ENCODE data around the gene HEYL. TPM values are rescaled to one million over a fixed set of nuclear protein-coding genes. Genes with fewer than 3 reads are reported as not detected.

Gene HEYL
- total RNA-seq, 1 donor from 2014 or later = not detected

DNA sequence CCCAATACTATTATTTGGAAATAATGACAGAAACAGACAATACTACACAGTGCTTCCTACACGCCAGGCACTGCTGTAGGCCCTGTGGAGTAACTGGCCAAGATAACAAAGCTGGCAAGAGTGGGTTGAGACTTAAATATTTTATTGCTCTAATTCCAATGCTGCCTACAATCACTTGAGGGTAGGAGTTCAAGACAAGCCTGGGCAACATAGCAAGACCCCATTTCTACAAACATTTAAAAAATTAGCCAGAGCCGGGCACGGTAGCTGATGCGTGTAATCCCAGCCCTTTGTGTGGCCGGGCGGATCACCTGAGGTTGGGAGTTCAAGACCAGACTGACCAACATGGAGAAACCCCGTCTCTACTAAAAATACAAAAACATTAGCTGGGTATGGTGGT is 53.5 kb downstream of the HEYL start:
- DNase-seq (ENCODE audit: low read depth) (no peak), FAIRE-seq (no peak)
- H3K27me3 ChIP-seq (ENCODE audit: control insufficient read depth, insufficient read depth, low read length) = peaks cover 2% of the 10 kb centered on the region
- H3K4me3 ChIP-seq (ENCODE audit: low read depth, low read length) = no peak overlapping the region
- H3K36me3 ChIP-seq (ENCODE audit: control insufficient read depth, insufficient read depth, low read length) = no peaks in the 10 kb centered on the region
- TF ChIP-seq, protein P1, sequence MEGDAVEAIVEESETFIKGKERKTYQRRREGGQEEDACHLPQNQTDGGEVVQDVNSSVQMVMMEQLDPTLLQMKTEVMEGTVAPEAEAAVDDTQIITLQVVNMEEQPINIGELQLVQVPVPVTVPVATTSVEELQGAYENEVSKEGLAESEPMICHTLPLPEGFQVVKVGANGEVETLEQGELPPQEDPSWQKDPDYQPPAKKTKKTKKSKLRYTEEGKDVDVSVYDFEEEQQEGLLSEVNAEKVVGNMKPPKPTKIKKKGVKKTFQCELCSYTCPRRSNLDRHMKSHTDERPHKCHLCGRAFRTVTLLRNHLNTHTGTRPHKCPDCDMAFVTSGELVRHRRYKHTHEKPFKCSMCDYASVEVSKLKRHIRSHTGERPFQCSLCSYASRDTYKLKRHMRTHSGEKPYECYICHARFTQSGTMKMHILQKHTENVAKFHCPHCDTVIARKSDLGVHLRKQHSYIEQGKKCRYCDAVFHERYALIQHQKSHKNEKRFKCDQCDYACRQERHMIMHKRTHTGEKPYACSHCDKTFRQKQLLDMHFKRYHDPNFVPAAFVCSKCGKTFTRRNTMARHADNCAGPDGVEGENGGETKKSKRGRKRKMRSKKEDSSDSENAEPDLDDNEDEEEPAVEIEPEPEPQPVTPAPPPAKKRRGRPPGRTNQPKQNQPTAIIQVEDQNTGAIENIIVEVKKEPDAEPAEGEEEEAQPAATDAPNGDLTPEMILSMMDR (IDR thresholded peaks at IDR 0.05; ENCODE audit: insufficient read depth, low read length, severe bottlenecking) = no peak

- H3K4me3 ChIP-seq (ENCODE audit: low read depth, low read length) = peak overlapping the region; percentile 83
- TF ChIP-seq, protein P1 (IDR thresholded peaks at IDR 0.05; ENCODE audit: insufficient read depth, low read length, severe bottlenecking) = no peak
- DNase-seq (ENCODE audit: low read depth) (no peak), FAIRE-seq (no peak)
- no peaks in the 10 kb centered on the region for H3K27me3 ChIP-seq (ENCODE audit: control insufficient read depth, insufficient read depth, low read length)
- peaks cover 12% of the 10 kb centered on the region for H3K36me3 ChIP-seq (ENCODE audit: control insufficient read depth, insufficient read depth, low read length)
Measured at GRCh38 chr1:39576016-39576657, 63.3 kb downstream of the HEYL start.

DNA sequence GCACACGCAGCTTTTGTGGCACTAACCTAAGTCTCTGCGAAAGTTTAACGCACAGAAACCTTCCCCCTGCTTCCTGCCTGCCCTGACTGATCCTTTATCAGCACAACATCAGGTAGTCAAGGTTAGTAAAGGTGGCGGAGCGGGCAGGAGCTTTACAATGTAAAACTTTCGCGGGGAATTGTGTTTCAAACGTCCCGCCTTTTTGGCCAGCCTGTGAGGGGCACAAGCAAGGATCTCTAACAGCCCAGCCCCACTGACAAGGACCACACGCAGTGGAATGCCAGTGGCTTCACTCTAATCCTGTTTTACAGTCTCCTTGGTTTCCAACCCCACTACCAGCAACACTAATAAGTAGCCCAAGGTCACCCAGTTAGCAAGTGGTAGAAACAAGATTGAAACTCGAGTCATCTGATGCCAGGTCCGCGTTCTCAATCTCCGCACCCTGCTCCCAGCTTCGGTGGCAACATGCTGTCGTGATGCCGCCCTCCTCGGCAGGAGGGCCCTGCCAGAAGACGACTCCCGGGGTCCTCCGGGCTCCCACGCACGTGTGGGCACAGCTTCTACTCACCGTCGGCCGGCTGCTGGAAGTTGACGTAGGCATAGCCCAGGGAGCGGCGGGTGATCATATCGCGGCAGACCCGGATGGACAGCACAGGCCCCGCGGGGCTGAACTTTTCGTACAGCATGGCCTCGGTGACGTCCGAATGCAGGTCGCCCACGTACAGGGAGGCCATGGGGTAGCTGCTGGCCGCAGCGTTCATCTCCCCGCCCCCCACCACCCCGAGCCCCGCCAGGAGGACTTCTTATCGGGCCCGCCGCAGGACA is 64.0 kb downstream of the HEYL start:
- Histone ChIP-seq H3K4me3 (ENCODE audit: low read depth, low read length) (peak overlapping the region; percentile 83), H3K27me3 (ENCODE audit: control insufficient read depth, insufficient read depth, low read length) (no peaks in the 10 kb centered on the region), H3K36me3 (ENCODE audit: control insufficient read depth, insufficient read depth, low read length) (peaks cover 19% of the 10 kb centered on the region)
- TF ChIP-seq, protein P1 (IDR thresholded peaks at IDR 0.05; ENCODE audit: insufficient read depth, low read length, severe bottlenecking) = no peak
- DNase-seq (ENCODE audit: low read depth) = no peak
- FAIRE-seq = no peak

DNA sequence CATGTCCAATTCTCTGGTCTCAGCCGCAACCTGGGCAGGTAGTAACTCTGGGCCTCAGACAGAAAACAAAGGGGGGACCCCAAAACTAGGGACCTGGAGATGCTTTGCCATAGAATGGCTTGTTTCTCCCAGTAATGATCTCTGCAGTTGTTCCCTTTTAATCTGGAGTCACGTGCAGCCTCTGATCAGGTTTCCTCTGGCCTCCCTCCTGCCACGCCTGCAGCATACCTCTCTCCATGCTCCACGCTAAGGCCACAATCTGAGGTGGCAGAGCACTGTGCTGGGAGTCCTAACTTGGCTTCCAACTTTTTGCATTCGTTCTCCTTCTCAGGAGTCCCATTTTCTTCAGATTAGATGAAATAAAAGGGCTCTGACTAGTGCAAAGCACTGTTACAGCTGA is 64.8 kb downstream of the HEYL start:
- Histone ChIP-seq H3K36me3 (ENCODE audit: control insufficient read depth, insufficient read depth, low read length) (peaks cover 23% of the 10 kb centered on the region), H3K4me3 (ENCODE audit: low read depth, low read length) (peak overlapping the region; percentile 83), H3K27me3 (ENCODE audit: control insufficient read depth, insufficient read depth, low read length) (no peaks in the 10 kb centered on the region)
- no peak for FAIRE-seq
- DNase-seq (ENCODE audit: low read depth) = no peak
- TF ChIP-seq, protein P1 (IDR thresholded peaks at IDR 0.05; ENCODE audit: insufficient read depth, low read length, severe bottlenecking) = no peak

Other genes with a start within 250 kb of the HEYL start
- gene BMP8A, start 148.0 kb downstream of the HEYL start, total RNA-seq = not detected in 2 replicates
- 189 and 229 TPM in 2 replicates for gene PABPC4, start 62.9 kb downstream of the HEYL start, total RNA-seq
- gene NT5C1A, start 32.5 kb upstream of the HEYL start, total RNA-seq = not detected in 2 replicates
- under 0.01 TPM in 2 replicates for gene HPCAL4, start 51.8 kb upstream of the HEYL start, total RNA-seq
- 50.1 and 67.1 TPM in 2 replicates for gene PPIE, start 99.2 kb upstream of the HEYL start, total RNA-seq
- gene OXCT2, start 131.7 kb upstream of the HEYL start, total RNA-seq = 1.0 and 1.1 TPM in 2 replicates
- 0.90 and 1.3 TPM in 2 replicates for gene BMP8B, start 149.2 kb upstream of the HEYL start, total RNA-seq
- 33.9 and 41.1 TPM in 2 replicates for gene TRIT1, start 243.9 kb upstream of the HEYL start, total RNA-seq